HG03460 (cell line): ENCODE data around the gene RTTN.
A peak's percentile ranks its signal among the peaks of the same experiment; 100 is the strongest.
"Not testable (repeated sequence)": the region's sequence is repeated elsewhere in the genome, so short reads cannot be mapped to it uniquely, and the experiment has no call there.

ENCODE experiments used
- ATAC-seq: cut with Tn5 transposase; IDR thresholded peaks from one replicate; pipeline ENCODE4 v1.9.1; 2021; ENCODE audit not compliant: unreplicated experiment

RTTN gene, protein sequence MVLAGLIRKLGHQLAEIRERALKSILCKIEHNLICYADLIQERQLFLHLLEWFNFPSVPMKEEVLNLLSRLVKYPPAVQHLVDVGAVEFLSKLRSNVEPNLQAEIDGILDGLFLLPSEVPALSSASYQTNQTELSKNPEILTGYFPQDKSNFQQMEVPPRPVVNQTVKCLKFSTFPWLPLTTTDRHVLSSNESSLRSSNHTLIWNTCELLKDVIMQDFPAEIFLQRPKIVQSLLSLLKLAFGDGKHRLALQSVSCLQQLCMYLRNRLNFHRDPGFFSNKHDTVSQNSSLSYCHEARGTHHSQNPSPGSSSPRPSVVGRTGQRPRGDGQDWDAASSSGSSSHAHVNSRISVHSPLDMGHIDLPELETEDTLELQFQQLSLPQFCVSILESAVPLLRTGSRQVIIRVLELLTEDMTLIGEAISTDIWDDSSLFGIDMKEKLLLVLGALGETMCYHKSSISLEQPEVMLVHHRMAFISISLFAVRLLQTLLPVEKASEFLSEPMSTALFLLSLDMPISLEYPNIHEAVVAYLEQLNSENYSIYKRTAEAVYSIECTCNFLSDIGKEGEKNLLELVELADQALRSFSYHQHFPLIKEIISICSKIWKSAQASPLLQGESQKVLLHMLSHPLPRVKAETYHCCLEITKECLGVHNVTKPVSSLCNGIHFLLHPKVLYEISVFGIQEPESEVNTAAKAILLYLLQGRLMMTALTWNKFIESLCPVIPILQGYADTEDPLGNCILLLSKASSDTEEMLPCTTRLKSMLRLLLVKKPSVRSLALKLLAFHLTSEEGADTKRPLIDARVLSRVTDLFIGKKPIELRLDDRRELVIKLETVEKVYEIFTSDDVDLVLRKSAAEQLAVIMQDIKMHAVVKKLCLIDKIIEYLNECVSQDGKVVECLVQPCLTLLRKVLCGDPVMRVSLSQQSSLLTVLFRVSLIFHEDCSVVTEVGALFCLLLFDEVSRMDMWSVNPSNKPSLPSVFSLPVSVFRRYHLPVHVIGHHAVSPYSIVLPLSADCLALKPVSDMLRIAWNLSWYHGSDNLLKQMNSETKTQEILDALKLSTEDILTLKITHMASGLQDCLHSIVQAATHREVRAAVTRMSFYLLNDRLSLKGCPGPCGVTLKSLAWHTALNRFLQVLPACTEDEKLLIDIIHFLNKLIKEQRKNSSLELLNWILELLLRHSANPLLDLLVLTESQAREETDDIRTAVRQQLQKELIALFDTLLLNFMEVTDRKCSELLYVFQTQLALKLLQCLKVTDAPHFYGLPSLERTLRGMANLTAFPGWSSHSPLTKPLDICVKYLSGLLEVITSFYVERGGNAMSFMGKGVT (N-terminal part only)

DNA sequence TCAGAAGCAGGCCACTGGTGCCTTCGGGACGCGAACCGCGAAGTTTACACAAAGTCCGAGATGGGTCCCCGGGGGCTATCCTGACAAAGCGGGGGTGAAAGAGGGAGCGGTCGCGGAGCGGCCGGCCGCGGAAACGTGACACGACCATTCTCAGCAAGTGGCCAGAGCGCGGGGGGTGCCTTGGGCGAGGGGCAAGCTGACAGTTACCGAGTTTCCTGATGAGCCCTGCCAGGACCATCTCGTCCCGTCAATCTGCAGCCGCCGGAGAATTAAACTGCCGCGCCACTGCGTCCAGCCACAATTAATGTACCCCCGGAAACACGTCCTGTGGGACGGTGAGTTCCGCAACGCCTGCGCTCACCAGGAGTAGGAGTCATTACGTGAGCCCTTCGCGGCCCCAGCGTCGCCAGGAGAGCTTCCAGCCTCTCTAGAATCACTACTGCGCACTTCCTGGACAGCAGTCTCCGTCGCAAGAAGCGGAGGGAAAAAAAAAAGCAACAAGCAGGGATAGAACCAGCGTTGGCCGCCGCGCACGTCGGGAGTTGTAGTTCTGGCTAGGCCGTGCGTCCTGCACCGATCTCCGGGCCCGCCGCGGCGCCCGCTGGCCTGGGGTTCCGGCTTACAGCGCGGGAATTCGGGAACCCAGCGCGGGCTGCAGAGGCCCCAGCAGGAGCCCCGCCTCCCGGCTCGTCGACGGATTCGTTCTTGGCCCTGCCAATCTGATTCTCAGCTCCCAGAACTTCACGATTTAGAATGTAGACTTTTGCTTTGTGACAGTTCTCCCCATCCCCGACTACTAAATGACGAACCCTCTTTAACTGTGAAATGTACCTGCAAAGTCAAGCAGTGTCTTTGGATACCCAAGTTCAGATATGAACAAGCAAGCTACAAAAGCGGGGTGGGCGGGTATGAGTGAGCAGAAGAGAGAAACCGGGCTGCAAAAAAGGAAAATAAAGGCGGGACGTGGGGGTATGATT is at the start of gene RTTN:
Gene RTTN, minus strand, starts transcription at position 267 of the 977 bp plus-strand sequence. Its CDS starts 29 bp downstream, at position 238.
- ATAC-seq, result peak; percentile 95

DNA sequence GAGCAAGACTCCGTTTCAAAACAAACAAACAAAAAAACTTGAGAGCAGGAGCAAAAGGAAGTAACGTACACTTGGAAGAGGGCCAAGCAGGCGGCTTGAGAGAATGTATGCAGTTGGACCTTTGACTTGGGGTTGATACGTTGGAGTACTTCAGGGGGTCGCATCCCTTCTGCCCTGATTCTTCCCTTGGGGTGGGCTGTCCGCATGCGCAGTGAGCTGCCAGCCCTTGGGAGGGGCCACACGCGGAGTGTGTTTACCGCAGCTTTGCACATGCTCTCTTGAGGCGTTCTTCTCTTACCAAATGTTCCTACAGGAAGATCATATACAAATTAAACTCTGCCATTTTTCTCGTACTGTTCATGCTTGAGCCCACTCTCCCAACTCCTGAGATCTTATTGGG is 45.3 kb upstream of the RTTN start:
- no peak for ATAC-seq

DNA sequence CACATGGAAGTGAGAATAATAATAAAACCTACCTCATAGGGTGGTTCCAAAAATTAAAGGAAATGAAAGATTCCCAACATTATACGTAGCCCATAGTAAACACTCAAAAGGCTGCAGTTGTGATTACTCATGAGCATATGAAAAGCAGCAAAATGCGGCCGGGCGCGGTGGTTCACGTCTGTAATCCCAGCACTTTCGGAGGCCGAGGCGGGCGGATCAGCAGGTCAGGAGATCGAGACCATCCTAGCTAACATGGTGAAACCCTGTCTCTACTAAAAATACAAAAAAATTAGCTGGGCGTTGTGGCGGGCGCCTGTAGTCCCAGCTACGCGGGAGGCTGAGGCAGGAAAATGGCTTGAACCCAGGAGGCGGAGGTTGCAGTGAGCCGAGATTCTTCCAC is 44.4 kb upstream of the RTTN start:
- not testable (repeated sequence) for ATAC-seq

DNA sequence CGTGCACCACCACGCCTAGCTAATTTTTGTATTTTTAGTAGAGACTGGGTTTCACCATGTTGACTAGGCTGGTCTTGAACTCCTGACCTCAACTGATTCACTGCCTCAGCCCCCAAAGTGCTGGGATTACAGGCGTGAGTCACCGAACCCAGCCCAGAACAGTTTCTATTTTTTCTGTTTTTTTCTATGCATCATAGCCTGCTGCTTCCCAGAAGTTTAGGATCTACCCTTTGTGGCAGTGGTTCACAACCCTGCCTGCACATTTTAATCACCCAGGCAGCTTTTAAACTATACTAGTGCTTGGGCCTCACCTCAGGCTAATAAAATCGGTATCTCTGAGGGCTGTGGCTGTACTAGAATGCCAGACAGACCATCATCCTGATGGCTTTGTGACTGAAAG is 43.6 kb upstream of the RTTN start:
- no peak for ATAC-seq

DNA sequence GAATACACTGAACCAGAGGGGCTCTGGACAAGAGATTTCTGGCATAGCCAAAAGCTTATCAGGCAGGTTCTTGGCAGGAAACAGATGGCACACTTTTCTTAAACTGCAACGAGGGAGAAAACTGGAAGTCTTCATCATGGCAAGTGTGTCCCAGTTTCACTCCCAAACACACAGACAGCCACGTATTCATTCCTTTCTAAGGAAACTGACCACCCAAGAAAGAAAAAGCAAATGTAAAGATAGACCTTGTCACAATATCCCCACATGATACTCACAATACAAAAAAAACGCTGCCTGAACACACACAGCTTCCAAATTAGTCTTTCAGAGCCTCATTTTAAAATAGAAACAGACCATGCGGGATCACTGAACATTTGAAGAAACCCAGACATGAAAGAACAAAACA is 40.6 kb upstream of the RTTN start:
- no peak for ATAC-seq

DNA sequence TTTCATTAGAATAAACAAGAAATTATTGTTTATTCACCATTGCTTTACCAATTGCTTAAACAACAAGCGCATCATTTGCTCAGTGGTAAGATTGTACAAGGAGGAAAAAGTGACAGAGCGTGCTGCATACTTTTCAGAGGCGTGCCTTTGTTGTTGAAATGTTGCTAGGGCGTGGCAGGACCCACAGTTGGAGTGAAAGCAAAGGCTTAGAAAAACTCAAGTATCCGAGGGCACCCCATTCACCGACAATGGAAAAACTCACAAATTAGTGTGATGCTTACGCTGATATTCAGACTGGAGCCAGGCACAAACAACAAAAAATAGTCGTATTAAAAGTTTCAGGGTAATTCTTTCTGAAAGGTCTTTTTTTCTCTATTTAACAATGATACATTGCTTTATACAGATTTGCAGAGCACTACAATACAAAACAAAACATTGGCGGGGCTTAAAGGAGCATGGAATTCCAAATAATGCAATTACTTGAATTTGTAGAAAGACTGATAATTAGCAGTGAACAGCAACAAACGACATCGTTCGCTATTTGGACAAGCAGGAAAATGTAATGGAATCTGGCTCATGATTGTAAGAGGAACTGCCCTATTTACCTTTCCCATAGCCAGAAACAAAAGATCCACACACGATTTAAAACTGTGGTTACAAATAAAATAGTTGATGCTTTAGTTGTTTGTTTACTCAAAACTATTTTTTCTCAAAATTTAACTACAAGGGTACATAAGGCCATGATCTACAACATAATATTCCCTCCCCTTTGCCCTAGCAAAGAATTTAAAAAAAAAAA is 37.8 kb upstream of the RTTN start:
- ATAC-seq, result no peak

DNA sequence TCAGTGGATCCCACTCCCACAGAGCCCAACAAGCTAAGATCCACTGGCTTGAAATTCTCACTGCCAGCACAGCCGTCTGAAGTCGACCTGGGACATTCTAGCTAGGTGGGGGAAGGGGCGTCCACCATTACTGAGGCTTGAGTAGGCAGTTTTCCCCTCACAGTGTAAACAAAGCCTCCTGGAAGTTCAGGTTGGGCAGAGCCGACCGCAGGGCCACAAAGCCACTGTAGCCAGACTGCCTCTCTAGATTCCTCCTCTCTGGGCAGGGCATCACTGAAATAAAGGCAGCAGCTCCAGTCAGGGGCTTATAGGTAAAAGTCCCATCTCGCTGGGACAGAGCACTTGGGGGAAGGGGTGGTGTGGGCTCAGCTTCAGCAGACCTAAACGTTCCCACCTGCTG is 31.4 kb upstream of the RTTN start:
- not testable (repeated sequence) for ATAC-seq

DNA sequence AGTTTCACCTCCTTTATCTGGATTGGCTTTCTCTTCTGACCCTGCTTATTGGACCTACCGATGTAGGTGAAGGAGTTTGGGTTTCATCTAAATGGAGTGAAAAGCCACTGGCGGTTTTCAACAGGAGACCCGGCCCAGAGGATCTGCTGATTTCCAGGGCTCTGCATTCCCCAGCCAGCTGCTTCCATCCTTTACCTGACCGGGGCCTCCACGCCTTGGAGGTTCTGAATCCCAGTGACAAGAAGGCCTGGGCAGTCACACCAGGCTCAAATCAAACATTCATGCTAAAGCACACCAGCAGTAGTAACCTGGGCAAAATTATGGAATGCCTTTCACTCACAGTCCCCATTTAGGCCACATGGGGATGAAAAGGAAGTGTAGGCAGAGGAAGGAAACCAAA is 30.0 kb upstream of the RTTN start:
- ATAC-seq, result no peak

DNA sequence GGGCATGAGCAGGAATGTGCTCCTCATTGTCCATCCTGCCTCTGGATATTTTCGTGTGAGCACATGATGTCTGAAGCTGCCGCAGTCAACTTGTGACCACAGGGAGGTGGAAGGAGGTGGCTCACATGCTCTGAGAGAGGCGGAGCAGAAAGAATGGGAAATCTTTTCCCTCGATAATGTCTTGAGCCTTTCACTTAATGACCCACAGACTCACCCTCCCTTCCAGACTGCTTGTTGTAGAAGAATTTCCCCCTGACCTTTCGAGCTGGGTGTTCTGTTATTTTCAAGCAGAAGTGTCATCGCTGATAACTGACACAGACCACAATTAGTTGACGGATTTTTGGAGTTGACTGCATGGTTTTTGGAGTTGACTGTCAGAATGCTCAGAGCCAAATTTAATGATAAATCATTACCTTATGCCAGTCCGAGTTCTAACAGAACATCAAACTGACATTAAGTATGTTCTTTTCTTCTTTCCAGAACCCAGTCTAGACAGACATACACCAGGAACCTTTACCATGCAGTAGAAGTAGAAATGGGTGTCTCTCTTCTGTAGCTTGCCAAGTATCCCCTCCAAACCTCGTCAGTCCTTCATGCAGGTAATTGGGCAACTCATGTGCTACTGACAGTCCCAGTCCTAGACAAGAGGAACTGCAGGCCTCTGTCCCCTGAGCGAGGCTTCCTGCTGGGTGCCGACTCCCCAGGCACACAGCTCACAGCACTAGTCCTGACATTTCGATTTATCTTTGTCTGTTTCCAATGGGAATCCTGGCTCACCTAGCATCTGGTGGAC is 29.4 kb upstream of the RTTN start:
- ATAC-seq, result no peak

DNA sequence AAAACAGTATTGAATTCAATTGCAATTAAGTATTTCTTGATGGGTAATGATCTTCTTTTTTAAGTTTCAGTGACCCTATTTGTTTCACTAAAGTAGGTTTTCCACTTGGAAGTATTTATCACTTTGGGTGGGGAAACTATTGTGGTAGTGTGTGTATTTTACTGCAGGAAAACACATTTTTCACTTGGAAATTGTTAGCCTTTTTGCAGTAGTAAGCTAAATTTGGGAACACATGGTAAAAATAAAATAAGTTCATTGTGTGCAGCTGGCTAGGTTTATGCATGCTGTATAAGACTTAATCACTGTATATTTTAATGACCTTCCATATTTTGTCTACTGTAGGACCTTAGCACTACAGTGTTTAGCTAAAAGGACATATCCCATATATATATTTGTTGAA is 28.5 kb upstream of the RTTN start:
- ATAC-seq, result no peak

DNA sequence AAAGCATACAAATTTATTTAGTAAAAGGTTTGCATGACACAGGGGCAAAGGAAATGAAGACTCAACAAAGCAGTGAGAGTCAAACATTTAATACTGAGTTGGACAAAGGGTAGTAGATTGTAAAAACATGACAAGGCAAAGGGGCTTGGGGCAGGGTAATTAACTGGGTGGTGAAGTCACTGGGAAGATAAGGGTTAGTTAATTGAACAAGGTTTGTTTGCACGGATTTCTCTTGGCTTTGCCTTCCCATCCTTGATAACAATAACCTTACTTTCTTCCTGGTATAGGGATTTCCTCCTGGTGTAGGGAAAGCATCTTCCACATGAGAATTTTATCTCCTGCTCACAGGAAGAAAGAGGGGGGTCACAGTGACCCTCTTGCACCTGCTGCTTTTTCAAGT is 26.8 kb upstream of the RTTN start:
- ATAC-seq, result no peak

DNA sequence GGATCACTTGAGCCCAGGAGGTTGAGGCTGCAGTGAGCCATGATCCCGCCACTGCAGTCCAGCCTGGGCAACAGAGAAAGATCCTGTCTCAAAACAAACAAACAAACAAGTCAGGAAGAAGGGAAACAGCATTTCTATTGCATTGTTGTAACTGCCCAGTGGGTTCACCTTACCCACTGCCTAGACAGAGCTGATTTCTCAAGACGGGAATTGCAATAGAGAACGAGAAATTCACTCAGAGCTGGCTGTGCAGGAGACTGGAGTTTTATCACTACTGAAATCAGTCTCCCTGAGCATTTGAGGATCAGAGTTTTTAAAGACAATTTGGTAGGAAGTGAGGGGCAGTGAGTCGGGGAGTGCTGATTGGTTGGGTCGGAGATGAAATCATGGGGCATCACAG is 24.2 kb upstream of the RTTN start:
- no peak for ATAC-seq

DNA sequence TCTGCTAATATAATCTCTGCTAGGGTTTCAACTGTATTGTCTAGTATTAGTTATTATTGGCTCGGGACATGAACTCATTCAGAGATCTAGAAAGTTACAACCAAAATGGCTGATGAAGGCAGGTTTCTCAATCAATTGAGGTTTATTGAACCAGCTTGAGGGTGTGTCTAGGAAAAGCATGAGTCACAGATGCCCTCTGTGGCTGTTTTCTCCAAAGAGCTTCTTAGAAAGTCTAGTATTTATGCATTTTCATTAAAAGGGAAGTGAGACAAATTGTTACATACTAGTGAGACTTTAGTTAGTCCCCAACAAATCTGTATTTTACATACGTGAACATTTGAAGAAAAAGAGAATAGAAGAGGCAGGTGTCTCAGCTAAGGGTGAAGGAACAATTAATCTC is 23.0 kb upstream of the RTTN start:
- no peak for ATAC-seq

DNA sequence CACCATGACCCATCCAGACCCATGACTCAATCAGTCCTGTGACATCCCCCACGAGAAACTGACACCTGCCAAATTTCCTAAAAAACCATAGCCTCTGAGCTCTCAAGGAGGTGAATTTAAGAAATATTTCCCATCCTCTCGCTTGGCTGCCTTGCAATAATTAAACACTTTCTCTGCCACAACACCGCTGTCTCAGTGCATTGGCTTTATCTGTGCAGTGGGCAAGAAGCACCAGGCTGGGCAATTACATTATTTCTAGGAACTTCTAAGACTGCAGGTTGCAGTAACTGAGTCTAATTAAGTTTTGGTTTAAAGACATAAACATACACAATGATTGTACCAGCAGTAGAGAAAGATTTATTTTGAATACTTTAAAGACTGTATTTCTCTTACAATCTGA is 22.0 kb upstream of the RTTN start:
- ATAC-seq, result no peak

DNA sequence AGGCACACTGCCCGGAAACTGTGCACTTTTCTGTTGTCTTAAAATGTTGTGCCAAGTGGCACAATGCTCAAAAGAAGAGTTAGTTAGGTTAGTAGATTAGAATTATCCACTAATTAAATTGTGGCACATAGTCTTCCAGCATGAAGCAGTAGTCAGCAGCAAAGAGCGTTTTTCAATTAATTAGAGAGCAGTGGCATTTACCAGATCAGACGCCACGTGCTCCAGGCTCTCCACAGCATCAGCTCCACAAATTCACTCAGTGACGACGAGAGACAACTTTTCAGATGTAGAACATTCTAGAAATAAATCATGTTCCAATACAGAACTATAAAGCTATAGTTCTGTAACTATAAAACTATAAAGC is 16.4 kb upstream of the RTTN start:
- no peak for ATAC-seq

DNA sequence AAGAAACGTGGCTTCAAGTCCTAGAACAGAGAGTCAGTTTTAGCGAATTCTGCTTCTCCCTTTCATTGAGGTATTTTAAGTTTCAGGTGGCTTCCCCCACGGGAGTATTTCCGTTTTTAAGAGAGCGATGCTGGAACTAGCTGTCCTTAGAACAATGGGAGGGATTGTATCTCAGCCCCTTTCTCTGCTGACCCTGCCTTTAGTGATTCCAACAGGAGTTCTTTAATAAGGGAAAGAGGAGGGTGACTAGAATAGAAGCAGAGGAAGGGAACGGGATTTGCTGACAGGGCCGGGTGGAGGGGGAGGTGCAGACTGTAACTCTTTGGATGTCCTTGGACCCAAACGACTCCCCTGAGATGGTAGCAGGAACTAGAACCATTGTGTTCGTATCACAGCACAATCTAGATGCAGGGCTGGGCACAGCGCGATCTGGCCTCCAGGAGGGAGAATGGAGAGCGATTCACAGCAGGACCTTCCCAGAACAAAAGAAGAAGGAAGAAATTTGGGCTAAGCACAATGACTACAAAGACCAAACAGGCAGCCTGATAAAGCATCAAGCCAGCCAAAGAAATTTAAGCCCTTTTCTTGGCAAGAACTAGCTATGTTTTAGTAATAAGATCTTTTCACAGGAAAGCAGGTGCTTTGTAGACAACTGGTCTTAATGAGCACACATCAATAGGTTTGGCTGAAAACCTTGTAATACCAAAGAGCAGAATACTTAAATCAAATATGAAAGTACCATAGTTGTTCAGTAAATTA is 15.8 kb upstream of the RTTN start:
- no peak for ATAC-seq

DNA sequence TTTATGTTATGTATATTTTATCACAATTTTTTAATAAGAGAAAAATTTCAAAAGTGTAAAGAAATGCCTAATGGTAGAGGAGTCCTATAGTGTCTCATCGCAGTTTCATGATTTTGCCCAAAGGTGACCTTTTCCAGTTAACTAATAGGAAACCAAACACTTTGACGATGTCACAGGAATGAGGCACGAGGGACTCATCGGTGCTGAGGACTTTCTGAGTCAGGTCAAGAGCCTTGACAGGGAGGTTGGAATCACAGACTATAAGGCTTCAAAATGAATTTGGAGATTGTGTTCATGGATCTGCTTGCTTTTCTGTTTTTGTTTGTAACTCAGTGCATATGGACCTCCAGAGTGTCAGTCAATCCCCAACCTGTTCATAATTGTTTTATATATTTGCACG is 15.1 kb upstream of the RTTN start:
- no peak for ATAC-seq

DNA sequence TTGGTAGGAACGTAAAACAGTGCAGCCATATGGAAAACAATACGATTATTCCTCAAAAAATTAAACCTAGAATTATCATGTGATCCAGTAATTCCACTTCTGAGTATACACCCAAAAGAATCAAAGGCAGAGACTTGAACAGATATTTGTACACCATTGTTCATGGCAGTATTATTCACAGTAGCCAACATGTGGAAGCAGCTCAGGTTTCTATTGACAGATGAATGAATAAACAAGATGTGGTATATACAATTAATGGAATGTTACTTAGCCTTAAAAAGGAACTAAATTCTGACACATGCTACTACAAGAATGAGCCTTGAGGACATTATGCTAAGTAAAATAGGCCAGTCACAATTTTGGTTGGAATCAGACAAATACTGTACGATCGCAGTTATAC is 14.2 kb upstream of the RTTN start:
- ATAC-seq, result no peak
